Measurements from ENCODE around the gene NR3C2.

NR3C2 gene

GRCh38 chr4:148373093-148373492 is 69.1 kb downstream of the NR3C2 start:
- in situ Hi-C loops (cut with MboI; ENCODE audit: low sequenced_read_pairs) = no loop called here

DNA sequence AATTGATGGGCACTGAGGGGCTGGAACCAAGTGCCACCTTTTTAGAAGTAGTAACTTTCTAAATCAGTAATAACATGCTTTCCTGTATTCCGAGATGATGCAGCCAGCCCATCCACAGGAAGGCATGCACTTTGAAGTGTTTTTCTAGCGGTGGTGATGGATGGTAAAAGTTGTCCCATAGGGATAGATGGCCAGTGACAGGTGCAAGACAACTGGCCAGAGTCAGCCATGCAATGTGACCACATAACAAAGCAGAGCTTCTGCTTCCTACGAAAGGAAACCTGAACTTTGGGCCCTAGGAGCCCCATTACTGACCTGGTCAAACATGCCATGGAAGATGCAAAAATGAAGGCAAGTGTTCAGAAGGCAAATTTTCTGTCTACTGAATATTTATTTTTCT is 72.3 kb downstream of the NR3C2 start:
- in situ Hi-C loops (cut with MboI; ENCODE audit: low sequenced_read_pairs) = no loop called here

DNA sequence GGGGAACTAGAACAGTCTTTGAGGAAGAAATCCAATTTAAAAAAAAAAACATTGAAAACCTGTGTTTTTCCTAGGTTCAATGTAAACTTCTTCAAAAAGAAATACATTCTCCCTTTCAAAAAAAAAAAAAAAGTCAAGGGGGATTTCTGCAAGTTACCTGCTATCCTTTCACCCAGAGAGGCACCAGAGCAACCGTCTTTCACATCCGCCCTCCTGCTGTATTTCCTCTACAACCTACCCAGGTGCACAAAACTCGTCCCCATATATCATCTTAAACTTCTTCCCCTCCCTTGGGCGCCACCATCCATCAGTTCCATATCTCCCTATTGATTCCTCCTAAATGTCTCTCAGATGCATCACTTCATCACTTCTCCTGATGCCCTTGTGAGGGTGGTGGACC is 74.5 kb downstream of the NR3C2 start:
- in situ Hi-C loops (cut with MboI; ENCODE audit: low sequenced_read_pairs) = no loop called here

- in situ Hi-C loops (cut with MboI; ENCODE audit: low sequenced_read_pairs) = no loop called here
Measured at GRCh38 chr4:148366251-148366650, 76.0 kb downstream of the NR3C2 start.

DNA sequence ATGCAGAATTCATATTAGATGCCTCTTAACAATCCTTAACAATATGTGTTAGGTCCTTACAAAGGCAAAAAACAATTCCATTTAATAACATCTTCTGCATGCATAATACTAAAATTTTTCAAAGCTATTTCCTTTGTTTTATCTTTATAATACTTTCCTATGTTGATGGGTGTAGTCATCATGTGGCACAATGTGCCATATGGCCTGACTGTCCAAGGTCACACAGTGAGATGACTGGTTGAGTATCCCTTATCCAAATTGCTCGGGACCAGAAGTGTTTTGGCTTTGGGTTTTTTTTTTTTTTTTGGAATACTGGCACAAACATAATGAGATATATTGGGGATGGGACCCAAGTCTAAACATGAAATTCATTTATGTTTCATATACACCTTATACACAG is 77.7 kb downstream of the NR3C2 start:
- in situ Hi-C loops (cut with MboI; ENCODE audit: low sequenced_read_pairs) = no loop called here

GRCh38 chr4:148359769-148360168 is 82.4 kb downstream of the NR3C2 start:
- in situ Hi-C loops (cut with MboI; ENCODE audit: low sequenced_read_pairs) = no loop called here

GRCh38 chr4:148355442-148356123 is 86.6 kb downstream of the NR3C2 start:
- in situ Hi-C loops (cut with MboI; ENCODE audit: low sequenced_read_pairs) = no loop called here

DNA sequence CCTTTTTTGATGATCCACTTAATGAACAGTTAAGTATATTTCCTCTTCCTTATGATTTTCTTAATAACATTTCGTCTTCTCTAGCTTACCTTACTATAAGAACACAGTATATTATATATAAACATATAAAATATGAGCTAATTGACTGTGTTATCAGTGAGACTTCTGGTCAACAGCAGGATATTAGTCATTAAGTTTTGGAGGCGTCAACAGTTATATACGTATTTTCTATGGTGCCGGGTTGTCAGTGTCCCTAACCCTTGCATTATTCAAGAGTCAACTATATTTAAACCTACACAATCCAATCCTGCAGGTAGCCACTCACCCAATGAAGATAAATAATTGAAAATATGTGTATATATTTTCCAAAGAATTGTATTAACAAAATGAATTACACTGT is 88.0 kb downstream of the NR3C2 start:
- in situ Hi-C loops (cut with MboI; ENCODE audit: low sequenced_read_pairs) = no loop called here

- in situ Hi-C loops (cut with MboI; ENCODE audit: low sequenced_read_pairs) = no loop called here
Measured at GRCh38 chr4:148353571-148353970, 88.6 kb downstream of the NR3C2 start.

- in situ Hi-C loops (cut with MboI; ENCODE audit: low sequenced_read_pairs) = no loop called here
Measured at GRCh38 chr4:148349153-148349552, 93.1 kb downstream of the NR3C2 start.

GRCh38 chr4:148346657-148347056 is 95.6 kb downstream of the NR3C2 start:
- in situ Hi-C loops (cut with MboI; ENCODE audit: low sequenced_read_pairs) = no loop called here

DNA sequence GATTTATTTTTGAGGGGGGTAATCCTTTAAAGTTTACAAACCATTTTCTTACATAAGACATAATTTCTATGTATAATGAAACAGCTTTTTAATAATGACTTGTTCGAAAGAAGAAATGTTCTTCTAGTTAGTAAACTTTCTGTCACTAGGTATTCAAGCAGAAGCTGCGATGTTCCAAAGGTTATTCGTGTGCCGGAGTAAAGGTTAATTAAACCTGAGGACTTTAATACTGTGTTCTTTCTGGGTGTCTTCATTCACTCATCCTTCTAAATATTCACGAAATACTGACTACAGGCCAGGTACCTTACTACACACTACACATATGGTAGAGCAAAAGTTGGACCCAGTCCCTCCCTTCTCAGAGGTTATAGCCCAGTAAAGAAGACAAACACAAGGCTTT is 96.7 kb downstream of the NR3C2 start:
- in situ Hi-C loops (cut with MboI; ENCODE audit: low sequenced_read_pairs) = no loop called here

GRCh38 chr4:148344941-148345340 is 97.3 kb downstream of the NR3C2 start:
- in situ Hi-C loops (cut with MboI; ENCODE audit: low sequenced_read_pairs) = no loop called here

DNA sequence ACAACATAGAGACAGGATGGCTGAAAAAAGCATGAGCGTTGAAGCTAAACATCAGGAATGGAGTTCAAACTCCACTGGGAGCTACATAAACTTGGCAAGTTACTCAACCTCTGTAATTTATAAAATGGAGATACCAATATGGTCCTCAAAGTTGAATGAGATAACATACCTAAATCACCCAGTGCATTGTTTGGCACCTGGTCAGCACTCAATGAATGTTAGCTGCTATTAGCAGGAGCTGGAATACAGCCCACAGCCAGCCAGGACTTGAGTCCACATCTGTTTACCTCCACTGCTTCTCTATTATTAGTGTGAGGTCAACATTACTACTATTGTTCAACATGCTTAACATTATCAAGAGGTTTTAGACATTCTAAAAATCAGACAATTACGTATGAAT is 97.9 kb downstream of the NR3C2 start:
- in situ Hi-C loops (cut with MboI; ENCODE audit: low sequenced_read_pairs) = no loop called here

DNA sequence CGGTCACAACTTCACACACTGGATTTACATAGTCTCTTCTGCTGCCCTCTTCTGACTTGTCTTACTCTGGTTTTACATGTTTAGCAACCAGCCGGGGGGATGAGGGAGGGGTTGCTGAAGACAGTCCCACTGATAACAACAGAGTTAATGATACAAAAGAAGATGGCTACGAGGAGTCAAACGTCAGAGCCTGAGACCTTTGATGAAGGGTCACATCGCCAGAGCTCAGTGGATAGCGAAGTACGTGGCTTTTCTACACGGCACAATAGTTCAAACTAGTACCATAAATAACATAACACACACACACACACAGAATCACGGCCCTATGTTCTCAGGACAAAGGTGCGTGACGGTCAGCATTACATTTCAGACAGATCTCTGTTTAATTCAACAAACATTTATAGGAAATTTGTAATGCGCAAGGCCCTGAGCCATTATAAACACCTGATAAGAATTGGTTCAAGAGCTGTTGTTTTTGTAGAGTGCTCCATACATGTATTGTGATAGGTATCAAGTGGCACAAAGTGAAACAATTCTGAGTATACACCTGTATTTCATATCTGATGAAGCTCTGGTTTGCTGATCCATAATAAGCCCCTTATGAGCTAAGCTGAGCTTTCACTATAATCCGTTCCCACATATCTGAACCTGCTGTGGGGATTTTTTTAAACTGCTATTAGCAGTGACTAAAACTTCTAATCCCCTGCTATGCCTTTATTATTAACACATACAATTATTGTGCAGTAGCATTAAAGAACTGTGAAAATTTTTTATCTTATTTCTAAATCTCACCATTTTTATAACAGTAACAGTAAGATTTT is 100.0 kb downstream of the NR3C2 start:
- in situ Hi-C loops (cut with MboI; ENCODE audit: low sequenced_read_pairs) = no loop called here

GRCh38 chr4:148335133-148335532 is 107.1 kb downstream of the NR3C2 start:
- in situ Hi-C loops (cut with MboI; ENCODE audit: low sequenced_read_pairs) = no loop called here

DNA sequence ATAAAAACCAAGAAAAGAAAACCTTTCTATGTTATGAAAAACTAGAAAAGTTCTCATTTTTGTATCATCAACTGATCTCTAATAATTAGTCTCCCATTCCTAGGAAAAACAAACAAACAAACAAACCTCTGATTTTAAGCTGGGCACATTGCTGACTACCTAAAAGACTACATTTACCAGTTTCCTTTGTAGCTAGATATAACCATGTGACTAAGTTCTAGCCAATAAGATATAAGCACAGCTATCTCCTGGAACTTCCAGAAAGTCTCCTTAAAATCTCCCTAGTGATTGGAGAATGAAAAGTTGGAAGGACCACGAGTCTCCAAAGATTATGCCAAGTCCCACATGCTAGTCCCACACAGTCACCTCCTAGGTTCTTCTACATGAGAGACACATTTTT is 108.9 kb downstream of the NR3C2 start:
- in situ Hi-C loops (cut with MboI; ENCODE audit: low sequenced_read_pairs) = no loop called here

GRCh38 chr4:148332486-148332885 is 109.7 kb downstream of the NR3C2 start:
- in situ Hi-C loops (cut with MboI; ENCODE audit: low sequenced_read_pairs) = no loop called here

GRCh38 chr4:148330724-148331123 is 111.5 kb downstream of the NR3C2 start:
- in situ Hi-C loops (cut with MboI; ENCODE audit: low sequenced_read_pairs) = no loop called here

- in situ Hi-C loops (cut with MboI; ENCODE audit: low sequenced_read_pairs) = no loop called here
Measured at GRCh38 chr4:148330161-148330560, 112.1 kb downstream of the NR3C2 start.

- in situ Hi-C loops (cut with MboI; ENCODE audit: low sequenced_read_pairs) = no loop called here
Measured at GRCh38 chr4:148329751-148330150, 112.5 kb downstream of the NR3C2 start.

- in situ Hi-C loops (cut with MboI; ENCODE audit: low sequenced_read_pairs) = no loop called here
Measured at GRCh38 chr4:148327683-148328082, 114.5 kb downstream of the NR3C2 start.

Data from HL-60/S4 (cell line).